GM21390 (cell line): Measurements from ENCODE around the gene GATAD2B.
"Not testable (repeated sequence)": the region's sequence is repeated elsewhere in the genome, so short reads cannot be mapped to it uniquely, and the experiment has no call there.

Experiments
- ATAC-seq: cut with Tn5 transposase; IDR thresholded peaks from one replicate; pipeline ENCODE4 v1.9.1; 2021; ENCODE audit not compliant: unreplicated experiment

Gene GATAD2B

GRCh38 chr1:153841463-153841994 is 81.2 kb downstream of the GATAD2B start:
- no peak for ATAC-seq

DNA sequence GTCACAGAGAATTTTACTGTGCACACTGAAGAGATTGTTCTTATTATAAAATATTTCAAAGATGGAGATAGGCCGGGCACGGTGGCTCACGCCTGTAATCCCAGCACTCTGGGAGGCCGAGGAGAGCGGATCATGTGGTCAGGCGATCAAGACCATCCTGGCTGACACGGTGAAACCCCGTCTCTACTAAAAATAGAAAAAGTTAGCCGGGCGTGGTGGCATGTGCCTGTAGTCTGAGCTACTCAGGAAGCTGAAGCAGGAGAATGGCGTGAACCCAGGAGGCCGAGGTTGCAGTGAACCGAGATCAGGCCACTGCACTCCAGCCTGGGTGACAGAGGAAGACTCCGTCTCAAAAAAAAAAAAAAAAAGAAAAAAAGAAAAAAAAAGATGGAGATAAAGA is 82.0 kb downstream of the GATAD2B start:
- not testable (repeated sequence) for ATAC-seq

- ATAC-seq, result not testable (repeated sequence)
Observed at GRCh38 chr1:153833968-153834367, 88.8 kb downstream of the GATAD2B start.

DNA sequence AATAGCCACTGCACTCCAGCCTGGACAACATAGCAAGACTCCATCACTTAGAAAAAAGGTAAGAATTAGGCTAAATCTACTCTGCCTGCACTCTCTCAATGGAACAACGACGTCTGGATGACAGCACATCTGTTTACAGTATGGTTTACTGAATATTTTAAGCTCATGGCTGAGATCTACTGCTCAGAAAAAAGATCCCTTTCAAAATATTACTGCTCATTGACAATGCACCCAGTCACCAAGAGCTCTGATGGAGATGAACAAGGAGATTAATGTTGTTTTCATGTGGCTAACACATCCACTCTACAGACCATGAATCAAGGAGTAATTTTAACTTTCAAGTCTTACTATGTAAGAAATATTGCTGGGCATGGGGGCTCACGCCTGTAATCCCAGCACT is 89.6 kb downstream of the GATAD2B start:
- ATAC-seq, result no peak

- ATAC-seq, result no peak
Observed at GRCh38 chr1:153832293-153832692, 90.5 kb downstream of the GATAD2B start.

DNA sequence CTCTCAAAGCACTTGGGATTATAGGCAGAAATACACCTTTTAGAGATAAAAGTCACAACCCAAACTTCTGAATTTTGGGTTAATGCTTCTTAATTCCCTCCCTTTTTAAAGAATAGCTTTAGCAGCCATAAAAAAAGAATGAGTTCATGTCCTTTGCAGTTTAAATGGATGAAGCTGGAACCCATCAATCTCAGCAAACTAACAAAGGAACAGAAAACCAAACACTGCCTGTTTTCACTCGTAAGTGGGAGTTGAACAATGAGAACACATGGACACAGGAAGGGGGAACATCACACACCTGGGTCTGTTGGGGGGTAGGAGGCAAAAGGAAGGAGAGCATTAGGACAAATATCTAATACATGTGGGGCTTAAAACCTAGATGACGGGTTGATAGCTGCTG is 91.7 kb downstream of the GATAD2B start:
- no peak for ATAC-seq

DNA sequence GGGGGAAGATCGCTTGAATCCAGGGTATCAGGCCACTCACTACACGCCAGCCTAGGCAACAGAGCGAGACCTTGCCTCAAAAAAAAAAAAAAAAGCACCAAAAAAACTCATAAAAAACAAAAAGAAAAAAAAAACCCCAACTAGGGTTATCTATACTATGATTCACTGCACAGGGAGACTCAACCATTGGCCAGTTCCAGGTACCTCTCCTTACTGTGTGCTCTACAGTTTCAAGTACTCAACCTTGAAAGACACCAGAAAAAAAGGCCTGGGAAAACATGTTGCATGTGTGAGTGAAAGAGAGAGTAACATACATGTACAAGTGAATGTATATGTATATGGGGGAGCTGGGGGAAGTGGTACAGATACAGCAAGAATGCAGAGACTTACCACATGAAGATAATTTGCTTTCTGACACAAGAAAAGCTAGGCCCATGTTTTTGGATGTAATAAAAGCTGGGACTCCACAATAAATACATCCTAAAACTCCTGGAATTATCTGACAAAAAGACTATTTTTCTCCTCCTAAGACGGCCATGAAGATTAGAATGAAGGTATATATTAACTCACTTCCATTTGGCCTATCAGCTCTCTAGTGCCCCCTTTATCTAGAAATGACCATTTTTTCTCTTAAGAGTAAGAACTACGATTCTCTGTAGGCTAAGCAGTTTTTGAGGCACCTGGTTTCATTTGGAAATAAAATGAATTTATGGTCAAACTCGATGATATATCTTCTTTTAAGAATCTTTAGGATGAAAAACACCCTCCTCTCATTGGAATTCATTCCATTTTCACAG is 95.4 kb downstream of the GATAD2B start:
- ATAC-seq, result no peak

- ATAC-seq, result no peak
Observed at GRCh38 chr1:153818876-153819275, 103.9 kb downstream of the GATAD2B start.

DNA sequence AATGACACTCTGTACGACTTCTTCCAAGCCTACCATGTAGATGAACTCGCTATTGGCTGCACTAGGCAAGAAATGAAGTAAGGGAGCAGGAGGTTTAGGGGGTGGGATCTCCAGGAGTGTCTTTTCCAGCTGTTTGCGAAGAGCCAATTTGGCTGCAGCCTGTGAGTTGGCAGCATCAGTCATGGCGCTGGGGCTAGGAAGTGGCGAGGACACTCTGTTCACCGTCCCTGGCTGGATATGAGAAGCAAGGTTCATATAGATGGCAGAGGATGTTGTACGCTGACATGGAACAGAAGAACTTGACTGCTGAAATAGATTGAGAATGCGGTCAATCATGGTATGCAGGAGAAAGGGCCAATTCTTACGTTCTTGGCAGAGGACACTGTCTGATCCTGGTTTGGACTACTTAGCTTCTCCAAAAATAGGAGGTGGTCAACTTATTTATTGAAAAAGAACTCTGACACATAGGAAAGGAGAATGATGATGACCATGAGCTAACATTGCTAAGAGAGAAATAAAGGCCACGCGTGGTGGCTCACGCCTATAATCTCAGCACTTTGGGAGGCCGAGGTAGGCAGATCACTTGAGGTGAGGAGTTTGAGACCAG is 106.4 kb downstream of the GATAD2B start:
- ATAC-seq, result no peak

GRCh38 chr1:153805886-153806719 is 116.7 kb downstream of the GATAD2B start:
- no peak for ATAC-seq

DNA sequence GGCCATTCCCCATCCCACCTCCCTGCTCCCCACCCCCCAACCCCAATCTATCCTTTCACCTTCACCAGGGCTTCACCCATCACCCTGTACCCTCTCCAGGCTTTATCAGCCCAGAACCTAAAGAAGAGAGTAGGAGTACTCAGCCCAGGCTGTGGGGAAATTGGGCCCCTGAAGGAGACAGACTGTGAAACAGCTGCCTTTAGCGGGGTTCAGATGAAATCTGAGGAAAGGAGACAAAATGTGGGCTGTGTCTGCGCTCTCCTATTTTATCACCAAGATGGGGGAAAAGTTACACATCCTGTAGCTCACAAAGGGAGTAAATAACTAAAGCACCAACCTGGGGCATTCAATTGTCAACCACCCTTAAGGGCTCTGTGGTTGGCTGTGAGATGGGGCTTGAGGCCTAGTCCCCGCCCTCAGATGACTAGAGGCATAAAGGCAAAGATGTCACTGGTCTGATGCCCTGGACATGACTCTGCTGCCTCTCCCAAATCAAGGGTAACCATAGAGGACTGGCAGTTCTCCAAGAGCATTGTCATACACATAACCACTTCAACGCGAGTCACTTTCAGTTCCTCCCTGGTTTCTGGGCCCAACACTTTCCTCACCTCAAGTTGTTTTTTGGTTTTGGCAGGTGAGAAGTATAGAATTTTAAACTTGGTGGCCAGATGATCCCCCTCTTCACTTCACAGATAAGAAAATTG is 117.6 kb downstream of the GATAD2B start:
- ATAC-seq, result peak; percentile 93

- ATAC-seq, result no peak
Observed at GRCh38 chr1:153804112-153804511, 118.7 kb downstream of the GATAD2B start.

- ATAC-seq, result no peak
Observed at GRCh38 chr1:153803470-153804056, 119.2 kb downstream of the GATAD2B start.

GRCh38 chr1:153801786-153802697 is 120.7 kb downstream of the GATAD2B start:
- no peak for ATAC-seq

GRCh38 chr1:153801028-153801625 is 121.6 kb downstream of the GATAD2B start:
- no peak for ATAC-seq

DNA sequence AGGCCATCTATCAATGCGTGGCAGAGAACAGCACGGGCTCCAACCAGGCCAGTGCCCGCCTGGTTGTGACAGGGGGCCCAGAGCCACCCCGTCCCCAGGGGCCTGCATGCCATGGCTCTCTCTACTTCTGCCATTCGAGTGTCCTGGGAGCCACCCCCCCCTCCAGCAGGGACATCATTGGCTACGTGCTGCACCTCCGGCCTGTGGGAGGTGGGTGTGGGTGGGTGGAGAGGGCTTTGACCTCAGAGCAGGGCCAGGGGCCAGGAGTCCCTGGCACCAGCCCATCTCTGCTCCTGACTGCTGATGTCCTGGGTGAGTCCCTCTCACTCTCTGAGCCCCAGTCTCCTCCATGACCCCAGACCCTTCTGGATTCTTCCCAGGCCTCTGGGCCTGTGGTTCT is 122.3 kb downstream of the GATAD2B start:
- ATAC-seq, result no peak

- no peak for ATAC-seq
Observed at GRCh38 chr1:153799566-153800465, 123.0 kb downstream of the GATAD2B start.

- no peak for ATAC-seq
Observed at GRCh38 chr1:153799016-153799415, 123.8 kb downstream of the GATAD2B start.
